IPS-18a (cell line): ENCODE results near the gene ACIN1.
A peak's percentile ranks its signal among the peaks of the same experiment; 100 is the strongest.

ENCODE experiments used
- H3K27ac ChIP-seq: one replicate; pipeline ENCODE4 v1.5.1; 2013; ENCODE audit warnings: low read length
- H3K27me3 ChIP-seq: one replicate; pipeline ENCODE4 v1.6.1; 2013; ENCODE audit warnings: mild to moderate bottlenecking, low read length; ENCODE audit not compliant: control insufficient read depth, insufficient read depth
- H3K36me3 ChIP-seq: one replicate; pipeline ENCODE4 v1.6.1; 2013; ENCODE audit warnings: low read depth, low read length; ENCODE audit not compliant: control insufficient read depth
- H3K4me1 ChIP-seq: one replicate; pipeline ENCODE4 v1.6.1; 2013; ENCODE audit warnings: low read depth, low read length; ENCODE audit not compliant: control insufficient read depth
- H3K4me3 ChIP-seq: one replicate; pipeline ENCODE4 v1.5.1; 2013; ENCODE audit warnings: low read length
- H3K9ac ChIP-seq: one replicate; pipeline ENCODE4 v1.6.1; 2013; ENCODE audit warnings: mild to moderate bottlenecking, low read length, moderate library complexity
- H3K9me3 ChIP-seq: one replicate; pipeline ENCODE4 v1.6.1; 2013; ENCODE audit warnings: low read depth, low read length; ENCODE audit not compliant: control insufficient read depth

Gene ACIN1

GRCh38 chr14:23009483-23009938 is 85.4 kb downstream of the ACIN1 start:
- Histone ChIP-seq H3K9me3 (no peaks in the 10 kb centered on the region), H3K4me1 (peaks cover 17% of the 10 kb centered on the region), H3K27ac (no peak overlapping the region), H3K9ac (peak overlapping the region; percentile 38), H3K36me3 (no peaks in the 10 kb centered on the region), H3K27me3 (no peaks in the 10 kb centered on the region), H3K4me3 (peak overlapping the region; percentile 64)

DNA sequence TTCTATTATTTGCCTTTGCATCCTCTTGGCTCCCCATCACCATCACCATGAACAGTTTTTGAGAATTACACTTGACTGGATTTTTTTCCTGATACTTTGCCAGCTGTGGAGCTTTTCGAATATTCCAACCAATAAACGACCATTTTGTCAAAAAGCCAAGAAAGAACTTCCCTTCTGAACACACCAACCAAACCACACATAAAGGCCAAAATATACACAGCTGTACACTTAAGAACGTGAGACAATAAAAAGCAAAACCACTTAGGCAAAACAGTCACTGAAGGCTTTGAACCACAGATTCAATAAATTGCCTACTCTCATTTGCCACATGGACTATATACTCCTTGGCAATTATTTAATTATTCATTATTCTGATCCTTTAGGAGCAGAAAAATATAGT is 86.1 kb downstream of the ACIN1 start:
- no peak overlapping the region for H3K9ac ChIP-seq
- no peak overlapping the region for H3K4me3 ChIP-seq
- peaks cover 17% of the 10 kb centered on the region for H3K4me1 ChIP-seq
- H3K9me3 ChIP-seq, result no peaks in the 10 kb centered on the region
- no peaks in the 10 kb centered on the region for H3K27me3 ChIP-seq
- H3K27ac ChIP-seq, result no peak overlapping the region
- no peaks in the 10 kb centered on the region for H3K36me3 ChIP-seq
